NCI-H526 treated with DMSO at 0.1 percent for 48 hours (cell line): ENCODE results near the gene IQSEC1.

Experiments
- DNase-seq: peaks from one replicate; lab custom pipeline; 2025; lab: John Stamatoyannopoulos, UW

IQSEC1 gene

DNA sequence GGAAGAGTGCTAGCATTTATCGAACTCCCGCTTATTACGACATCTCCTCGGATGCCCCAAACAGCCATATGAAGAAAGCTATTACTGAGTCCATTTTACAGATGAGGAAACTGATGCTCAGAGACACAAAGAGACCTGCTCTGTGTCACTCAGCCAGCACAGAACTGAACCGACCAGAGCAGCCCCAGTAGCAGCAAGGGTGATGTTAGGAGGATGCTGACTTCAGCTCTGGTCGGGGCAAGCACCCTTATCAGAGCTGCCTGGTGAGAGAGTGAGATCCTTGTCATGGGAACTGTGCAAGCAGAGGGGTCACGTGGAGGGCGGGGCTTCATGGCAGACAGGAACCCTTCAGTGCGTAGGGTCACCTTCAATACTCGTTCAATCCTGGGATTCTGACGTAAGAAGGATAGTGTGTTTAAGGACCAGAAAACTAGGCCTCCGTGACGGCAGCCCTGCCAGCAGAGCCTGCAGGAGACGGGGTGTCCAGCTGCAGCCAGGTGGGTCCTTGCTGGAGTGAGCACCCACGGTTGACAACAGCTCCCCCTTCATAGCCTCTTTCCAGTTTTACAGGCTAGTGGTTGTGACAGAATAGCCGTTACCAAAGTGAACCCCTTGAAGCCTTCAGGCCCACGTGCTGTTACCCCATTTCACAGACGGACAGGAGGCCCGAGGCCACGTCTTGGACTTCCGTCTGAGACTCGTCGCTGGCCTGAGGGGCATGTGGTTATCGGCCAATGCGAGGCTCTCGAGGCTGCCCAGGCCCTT, 12.0 kb upstream of the IQSEC1 start:
- DNase-seq = no peak

DNA sequence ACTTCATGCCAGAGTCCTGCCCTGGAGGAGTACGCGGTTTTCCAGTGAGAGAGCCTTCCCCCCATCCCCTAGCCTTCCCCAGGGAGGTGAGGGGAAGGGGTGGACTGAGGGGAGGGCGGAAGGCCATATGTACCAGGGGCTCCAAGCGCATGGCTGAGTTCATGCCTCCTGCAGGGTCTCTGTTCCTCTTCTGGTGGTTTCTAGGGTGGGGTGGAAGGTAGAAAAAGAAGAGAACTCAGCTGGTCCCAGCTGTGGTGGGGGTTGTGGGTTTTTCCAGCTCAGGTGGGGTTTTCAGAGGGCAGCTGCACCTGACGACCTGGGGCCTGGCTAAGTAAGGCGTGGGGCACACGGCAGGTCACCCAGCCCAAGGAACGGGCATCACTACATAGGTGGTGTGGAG, 10.7 kb upstream of the IQSEC1 start:
- no peak for DNase-seq

DNA sequence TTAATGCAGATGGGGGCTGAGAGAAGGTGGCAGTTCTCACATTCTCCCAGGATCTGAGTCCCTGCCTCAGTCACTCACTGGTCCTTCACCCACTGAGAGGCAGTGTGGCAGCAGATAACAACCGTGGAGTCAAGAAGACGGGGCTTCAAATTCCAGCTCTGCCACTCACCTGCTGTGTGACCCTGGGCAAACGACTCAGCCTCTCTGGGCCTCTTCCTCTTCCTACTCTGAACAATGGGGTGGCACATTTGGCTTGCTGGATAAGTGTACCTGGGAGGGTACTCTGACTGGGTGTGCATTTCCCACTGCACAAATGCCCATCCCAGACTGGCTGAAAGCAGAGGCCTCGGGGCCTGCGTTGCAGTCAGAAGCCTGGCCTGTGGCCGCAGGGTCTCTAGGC, 10.0 kb upstream of the IQSEC1 start:
- no peak for DNase-seq

DNA sequence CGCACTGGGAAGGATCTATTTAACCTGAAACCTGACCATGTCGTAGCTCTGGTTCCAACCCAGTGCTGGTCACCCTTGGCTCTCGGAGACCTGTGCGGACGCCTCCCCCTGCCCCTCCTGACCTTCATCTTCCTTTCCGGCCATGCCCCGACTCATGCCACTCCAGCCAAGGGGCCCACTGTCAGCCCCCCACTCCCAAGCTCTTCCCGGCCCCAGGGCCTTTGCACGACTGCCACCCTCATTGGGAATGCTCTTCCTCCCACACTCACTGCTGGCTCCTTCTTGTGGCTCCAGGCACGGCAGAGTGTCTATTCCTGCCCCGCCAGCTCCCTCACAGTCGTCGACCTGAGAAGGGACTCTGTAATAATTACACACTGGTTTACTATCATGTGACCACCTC, 9.4 kb upstream of the IQSEC1 start:
- DNase-seq = no peak

DNA sequence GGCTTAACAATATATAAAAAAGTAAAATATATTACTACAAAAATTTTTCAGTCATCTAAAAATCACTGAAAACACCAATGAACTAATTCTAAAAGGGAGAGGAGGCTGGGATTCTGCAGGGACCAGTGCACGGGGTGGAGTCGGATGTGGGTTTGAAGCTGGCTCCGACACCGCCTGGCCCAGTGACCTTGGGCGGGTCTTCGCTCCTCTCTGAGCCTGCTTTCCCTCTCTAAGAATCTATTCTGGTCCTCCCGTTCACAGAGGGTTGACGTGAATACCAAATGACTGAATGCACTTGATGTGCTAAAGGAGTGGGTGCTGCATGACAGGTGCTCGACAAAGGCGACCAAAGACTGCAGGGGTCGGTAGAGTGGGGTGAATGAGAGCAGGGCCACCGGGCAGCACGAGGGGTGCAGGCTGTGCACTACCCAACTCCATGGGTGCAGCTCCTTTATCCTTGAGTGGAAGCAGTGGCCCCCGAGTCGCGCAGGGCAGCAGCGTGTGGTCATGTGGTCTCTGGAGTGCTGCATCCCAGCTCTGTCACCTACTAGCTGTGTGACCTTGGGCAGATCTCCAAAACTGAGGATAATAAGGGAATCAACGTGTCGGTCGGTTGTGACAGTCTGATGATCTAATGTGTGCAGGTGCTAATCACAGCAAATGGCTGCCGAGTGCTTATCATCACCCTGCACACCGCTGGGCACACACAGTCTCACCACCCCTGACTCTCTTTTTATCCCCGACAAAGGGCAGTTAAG, 8.6 kb upstream of the IQSEC1 start:
- DNase-seq = no peak

DNA sequence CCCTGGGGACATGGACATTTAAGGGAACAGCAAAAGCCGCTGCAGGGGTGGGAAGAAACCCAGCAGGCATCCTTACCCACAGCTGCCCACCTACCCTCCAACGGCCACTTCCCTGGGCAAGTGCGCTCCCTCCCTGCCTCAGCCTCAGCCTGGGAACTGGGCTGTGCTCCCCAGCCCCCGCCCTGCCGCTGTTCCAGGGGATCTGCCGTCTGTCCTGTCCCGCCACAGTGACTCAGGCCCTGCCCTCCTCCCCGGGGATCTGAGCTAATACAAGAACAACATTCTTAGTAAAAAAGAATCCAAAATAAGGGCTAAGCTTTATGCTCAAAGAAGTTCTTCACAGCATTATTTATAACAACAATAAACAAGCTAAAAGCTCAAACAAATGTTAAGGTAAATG, 7.4 kb upstream of the IQSEC1 start:
- no peak for DNase-seq

DNA sequence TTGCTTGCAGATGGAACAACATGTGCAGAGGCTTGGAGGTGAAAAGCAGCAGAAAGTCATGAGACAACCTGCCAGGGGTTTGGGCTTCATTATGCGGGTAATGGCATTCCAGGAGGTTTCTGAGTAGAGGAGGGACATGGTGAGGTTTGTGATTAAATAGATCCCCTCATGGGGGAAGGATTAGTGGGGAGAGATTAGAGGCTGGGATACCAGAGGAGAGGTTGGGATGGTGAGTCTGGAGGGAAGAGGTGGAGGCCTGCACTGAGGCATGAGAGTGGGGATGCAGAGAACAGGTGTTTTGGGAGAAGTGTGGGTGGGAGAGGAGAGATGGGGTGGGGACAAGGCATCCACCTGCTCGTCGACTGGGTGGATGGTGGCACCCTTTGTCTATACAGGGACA, 6.8 kb upstream of the IQSEC1 start:
- no peak for DNase-seq

DNA sequence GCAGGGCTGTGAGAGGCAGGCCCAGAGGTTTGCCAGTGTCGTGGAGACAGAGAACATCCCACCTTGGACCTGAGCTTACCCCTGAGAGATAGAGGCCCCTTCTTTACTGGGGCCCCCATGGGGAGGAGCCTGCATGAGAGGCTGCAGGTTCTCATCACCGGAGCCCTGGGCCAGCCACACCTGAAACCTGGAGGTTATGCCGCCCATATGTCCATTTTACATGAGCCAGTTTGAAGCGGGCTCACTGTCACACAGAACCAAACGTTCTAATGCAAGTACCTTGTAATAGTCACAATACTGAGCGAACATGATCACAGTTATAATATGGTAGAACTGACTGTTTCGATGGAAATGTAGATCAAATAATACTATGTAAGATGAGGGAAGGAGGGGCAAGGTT, 6.3 kb upstream of the IQSEC1 start:
- DNase-seq = no peak

DNA sequence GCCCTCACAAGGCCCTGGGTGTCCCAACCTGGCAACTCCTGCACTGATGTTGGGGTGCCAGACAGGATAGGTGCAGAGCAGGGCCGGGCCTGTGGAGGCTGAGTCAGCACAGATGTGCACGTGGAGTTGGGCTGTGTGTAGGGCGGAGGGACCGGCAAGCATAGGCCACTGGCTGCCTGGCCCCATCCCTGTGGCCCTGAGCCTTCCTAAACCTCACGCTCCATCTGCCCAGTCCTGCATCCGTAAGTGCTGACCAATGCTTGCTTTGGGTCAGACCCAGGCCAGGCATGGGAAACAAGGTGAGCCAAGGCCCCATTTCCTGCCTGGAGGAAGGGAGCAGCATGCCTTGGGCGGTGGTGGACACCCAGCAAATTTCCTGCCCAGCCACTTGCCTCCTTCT, 5.8 kb upstream of the IQSEC1 start:
- no peak for DNase-seq

DNA sequence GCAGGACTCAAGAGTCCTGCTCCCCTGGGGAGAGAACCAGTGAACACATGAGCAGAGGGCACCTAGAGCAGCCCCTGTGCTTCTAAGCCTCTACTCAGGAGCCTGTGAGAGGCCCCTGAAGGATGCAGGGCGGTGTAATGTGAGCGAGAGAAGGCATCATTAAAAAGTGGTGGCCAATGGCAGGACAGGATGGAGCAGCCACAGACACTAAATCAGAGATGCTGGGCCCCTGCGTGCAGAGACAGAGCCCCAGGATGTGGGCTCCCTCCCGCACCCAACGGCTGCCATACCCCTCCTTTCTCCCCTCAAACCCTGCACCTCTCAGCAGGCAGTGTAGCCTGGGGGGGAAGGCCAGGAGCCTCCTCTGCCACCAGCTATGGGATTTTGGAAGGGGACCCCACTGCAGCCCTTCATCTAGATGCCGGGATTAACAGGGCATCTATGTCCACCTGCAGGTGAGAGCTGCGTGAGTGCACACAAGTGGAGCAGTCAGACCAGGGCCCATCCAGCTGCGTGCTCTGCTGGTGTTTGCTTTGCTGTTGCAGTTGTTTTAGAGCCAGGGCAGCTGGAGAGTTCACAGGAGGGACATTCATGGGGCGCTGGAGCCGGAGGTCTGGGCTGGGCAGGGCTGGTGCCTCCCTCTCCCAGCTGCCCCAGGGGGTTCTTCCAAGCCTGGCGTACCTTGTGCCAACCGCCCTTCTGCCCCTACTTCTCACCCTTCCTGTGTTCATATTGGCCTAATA, 5.1 kb upstream of the IQSEC1 start:
- no peak for DNase-seq

DNA sequence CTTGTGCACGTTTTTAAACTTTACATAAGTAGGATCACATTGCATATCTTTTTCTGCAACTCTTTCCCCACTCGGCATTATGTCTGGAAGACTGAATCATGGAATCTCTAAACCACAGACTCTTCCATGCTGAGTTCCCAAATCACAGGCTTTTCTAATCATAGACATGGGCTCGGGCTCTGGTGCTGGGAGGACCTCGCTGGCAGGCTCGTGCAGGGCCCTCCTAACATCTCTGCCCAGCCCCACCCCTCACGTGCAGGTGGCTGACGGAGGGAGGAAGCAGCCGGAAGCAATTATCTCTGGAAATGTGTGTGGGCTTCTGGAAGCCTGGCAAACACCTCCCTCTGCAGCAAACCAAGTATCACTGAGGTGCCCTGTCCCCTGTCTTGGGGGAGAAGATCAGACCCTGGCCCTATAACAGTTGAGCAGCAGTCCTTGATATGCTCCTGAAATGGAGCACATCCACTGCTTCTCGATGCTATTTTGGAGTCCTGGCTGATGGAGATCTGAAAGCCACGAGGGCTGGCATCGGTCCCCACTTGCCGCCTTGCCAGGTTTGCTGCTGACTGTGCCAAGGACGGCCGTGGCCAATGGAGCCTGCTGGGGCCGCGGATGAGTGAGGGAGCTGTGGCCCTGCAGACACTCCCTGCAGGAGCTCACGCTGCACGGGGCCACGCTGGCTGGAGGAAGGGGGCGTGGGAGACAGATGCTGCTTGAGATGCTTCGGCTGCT, 4.4 kb upstream of the IQSEC1 start:
- no peak for DNase-seq

DNA sequence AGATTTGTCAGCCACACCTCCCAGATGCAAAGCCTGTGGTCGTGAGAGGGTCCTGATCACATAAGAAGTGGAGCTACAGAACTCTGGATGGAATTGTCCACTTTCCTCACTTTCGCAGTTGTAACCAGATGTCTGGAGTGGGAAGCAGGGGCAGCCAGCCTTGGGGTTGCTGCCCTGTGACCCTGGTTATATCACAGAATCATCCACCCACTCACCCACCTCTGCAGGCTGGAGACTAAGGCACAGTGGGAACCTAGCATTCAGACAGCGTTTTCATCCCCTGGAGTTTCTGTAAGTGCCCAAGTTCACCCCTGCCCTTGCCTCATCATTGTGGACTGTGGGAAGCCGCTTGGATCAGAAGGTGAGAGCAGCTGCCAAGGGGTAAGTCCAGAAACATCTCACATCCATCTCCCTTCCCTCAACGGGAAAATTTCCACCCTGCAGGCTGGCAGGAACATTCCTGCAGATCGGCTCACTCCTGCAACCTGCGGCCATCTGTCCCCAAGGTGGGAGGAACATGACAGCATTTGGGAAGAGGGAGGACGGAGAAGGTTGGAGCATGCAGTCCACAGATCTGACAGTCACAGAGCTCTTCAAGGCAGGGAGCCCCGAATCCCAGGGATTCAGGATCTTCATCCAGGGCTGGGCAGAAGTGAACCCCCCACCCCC, 2.9 kb upstream of the IQSEC1 start:
- DNase-seq = no peak

DNA sequence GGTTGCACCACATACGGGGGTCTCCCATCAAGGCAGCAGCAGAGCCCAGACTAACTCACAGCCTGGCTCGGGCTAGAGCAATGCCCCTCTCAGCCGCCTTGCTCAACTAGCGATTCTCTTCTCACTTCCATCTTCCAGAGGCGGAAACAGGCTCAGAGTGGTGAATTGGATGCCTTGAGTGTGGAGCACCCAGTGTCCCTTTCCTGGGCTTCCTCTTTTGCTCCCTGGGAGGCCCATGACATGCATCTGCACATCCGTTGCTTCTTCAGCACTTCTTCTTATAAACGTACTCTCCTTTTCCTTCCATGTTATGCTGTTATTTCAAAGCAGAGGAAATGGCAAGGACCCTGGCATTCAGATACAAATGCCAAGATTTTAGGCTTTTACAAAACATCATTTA, 2.1 kb upstream of the IQSEC1 start:
- DNase-seq = no peak

DNA sequence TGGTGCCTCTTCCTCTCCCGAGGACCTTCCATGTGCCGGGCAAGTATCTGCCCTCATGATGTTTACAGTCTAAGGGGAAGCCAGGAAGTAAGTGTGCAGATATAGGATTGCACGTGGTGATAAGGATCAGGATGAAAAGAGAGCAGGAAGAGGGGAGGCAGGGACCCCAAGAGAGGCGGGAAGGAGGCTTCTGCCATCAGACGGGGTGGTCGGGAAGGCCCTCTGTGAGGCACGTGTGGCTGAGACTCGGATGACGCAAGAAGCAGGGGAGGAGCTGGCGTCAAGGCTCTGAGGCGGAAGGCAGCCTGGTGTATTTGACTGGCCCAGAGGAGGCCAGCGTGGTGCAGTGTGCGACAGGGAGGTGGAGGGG, 762 bp upstream of the IQSEC1 start:
- DNase-seq = no peak

DNA sequence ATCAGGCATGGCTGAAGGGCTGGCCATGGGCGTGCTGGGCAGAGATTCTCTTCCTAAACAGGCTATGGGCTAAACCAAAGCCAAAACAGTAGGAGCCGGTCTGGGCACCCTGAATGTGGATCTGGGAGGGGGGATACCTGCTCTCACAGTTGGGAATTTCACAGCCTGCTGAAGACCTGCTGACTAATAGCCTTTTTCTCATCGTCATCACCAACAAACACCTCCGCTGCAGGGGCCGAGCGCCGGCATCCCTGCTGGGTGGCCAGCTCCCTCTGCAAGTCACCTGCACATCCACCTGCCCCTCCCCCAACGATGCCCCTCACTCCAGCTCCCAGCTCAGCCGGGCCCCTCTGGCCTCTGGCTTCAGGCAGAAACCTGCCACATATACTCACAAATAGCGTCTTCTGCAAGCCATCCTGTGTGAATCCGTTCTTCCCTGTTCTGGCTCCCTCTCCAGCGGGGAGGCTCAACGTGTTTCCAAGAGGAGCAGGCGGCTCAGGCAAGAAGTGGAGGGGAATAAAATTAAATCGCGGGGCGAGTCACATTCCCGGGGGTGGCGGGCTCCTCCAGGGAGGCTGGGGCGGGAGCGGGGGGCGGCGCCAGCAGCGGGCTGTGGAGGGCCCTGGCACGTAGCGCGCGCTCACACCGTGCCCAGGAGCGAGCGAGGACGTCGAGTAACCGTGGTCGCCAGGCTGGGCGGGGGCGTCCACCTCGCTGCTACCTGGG, 466 bp downstream of the IQSEC1 start:
- no peak for DNase-seq

DNA sequence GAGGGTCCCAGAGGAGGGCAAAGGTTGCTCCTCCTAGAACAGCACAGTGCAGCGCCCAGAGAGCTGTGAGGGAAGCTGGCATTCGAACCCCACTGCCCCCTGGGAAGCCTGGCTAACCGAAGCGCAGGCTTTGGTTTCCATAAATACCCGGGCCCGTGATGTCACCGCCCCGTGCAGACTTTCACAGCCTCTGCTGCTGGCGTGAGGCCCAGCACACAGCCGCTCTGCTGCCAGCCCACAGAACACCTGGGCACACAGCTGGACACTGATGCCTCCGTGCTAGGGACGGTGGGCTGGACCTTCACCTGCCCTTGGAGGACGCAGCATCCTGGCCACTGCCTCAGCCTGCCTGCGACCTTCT, 1.0 kb downstream of the IQSEC1 start:
- no peak for DNase-seq

DNA sequence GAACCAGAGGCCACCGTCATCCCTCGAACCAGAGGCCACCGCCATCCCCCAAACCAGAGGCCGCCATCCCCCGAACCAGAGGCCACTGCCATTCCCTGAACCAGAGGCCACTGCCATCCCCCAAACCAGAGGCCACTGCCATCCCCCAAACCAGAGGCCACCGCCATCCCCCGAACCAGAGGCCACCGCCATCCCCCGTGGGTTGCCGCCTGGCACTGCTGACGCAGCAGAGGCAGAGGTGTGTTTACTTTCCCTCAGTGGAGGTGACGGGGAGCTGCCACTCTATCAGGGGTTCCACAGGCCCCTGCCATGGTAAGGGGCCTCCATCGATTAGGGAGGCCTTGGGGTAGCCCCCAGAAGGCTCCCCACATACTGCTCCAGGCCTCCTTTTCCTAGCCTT, 1.5 kb downstream of the IQSEC1 start:
- no peak for DNase-seq

DNA sequence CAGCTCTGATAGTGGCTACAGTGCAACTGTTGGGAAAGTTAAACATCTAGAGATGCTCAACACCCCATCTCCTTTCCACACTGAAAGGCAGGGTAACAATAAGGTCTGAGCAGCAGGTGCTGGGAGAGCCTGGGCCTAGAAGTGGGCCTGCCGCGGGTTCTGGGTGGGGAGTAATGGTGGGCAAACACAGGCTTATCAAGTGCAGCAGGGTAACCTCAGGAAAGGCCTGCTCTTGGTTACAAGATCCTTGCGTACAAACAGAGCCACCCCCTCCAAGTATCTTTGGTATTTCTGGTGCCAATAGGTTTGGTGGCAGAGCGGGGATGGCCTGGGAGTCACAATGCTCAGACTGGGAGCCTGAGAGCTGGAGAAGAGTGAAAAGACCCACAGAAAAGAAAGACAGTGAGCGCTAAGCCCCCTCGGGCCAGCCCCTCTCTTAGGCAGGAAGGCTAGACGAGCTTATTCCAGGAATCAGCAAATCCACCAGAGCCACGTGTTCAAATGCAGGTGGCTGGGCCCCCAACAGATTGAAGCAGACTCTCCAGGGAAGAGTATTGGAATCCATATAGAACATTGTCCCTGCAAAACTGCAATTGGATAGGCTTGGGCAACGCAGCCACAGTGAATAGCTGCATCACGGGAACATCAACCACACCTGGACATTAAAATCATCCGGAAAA, 2.7 kb downstream of the IQSEC1 start:
- DNase-seq = no peak

DNA sequence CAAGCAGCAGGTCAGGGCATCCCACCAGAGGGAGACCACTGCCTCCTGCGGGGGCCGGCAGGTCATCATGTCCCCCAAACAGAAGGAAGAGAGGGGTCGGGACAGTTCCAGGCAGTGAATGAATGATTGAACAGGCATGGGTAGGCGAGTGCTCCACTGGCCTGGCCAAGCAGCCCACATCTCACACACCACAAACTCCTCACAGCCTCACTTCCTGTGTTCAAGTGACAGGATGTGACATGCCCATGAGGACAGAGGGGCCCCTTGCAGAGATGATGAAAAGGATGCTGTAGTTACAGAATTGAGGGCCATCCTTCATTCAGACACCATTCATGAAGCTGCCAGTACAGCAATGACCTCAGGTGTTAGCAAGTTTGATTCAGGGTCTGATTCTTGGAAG, 3.7 kb downstream of the IQSEC1 start:
- DNase-seq = no peak

DNA sequence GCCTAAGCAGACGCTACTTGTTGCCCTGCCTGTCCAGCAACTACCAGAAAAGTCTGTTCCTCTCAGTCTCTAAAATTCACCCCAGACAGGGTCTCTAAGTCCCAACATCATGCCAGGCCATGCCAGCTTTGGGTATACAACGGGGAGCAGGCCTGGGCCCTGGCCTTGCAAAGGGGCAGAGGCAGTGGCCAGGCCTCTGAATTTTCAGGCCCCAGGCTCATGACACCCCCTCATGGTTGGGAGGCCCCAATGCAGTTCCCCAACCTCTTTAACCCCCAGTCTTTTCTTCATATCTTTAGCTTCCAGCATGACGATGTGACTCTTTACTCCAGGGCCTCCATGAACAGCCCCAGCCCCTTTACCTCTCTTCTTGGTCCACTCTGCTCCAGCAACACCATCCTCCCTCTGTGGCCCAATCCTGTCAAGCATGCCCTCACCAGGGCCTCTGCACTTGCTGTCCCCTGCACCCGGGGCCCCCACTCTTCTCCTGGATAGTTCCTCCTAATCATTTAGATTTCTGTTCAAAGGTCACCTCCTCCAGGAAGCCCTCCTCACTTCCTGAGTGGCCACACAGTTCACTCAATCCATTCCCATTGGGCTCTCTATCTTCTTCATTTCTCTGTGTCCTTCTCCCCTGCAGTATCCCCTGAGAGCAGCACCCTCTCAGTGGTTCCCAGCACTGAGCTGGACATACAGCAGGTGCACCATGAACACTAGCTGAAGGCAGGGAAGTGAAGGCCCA, 4.8 kb downstream of the IQSEC1 start:
- no peak for DNase-seq
